ENCODE data around the gene PPM1F.

- TF ChIP-seq EZH2 (IDR thresholded peaks at IDR 0.05; ENCODE audit: insufficient read depth, poor library complexity, severe bottlenecking) (no peak), EZH2phosphoT487 (IDR thresholded peaks at IDR 0.05; ENCODE audit: insufficient read depth, low read depth) (no peak)
Measured at GRCh38 chr22:21958360-21959273, 6.0 kb upstream of the PPM1F start.
